IPS-18c (cell line): Measurements from ENCODE around the gene ZNF814.
"Not testable (repeated sequence)": the region's sequence is repeated elsewhere in the genome, so short reads cannot be mapped to it uniquely, and the experiment has no call there.

ENCODE experiments used
- H3K4me3 ChIP-seq: 2 replicates; pipeline ENCODE4 v1.7.0; 2013; ENCODE audit warnings: low read depth, mild to moderate bottlenecking, low read length, moderate library complexity; ENCODE audit not compliant: insufficient read depth
- H3K9me3 ChIP-seq: one replicate; pipeline ENCODE4 v1.6.1; 2013; ENCODE audit warnings: mild to moderate bottlenecking, low read length, moderate library complexity; ENCODE audit not compliant: control insufficient read depth, insufficient read depth

The ZNF814 gene

DNA sequence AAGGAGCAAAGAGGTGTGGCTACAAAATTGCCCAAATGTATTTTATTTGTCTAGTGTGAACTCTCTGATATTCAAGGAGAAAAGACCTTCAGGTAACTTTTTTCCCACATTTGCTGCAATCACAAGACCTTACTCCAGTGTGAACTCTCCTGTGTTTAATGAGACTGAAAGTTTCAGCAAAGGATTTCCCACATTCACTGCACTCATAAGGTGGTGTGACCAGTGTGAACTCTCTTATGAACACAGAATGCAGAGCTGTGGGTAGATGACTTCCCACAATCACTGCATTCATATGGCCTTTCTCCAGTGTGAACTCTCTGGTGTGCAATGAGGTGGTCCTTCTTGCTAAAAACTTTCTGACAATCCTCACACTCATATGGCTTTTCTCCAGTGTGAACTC, 16.4 kb downstream of the ZNF814 start:
- Histone ChIP-seq H3K4me3 (no peak overlapping the region), H3K9me3 (peaks cover 39% of the 10 kb centered on the region)

DNA sequence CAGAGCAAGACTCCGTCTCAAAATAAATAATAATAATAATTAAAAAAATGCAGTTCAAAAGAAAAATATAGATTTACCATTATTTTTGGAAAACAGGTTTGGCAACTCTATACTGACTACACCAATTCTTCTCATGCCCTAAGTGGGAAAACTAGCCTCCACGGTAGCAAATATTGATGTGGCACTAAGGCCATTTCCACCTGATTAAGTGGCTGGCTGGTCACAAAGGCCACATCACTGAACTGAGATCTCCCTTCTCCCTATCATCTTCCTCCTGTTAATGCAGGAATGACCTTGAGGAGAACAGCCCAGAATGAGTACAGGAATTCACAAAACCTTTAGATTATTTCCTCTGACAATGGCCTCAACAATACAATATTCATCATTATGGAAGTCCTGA, 18.6 kb downstream of the ZNF814 start:
- no peak overlapping the region for H3K4me3 ChIP-seq
- peaks cover 24% of the 10 kb centered on the region for H3K9me3 ChIP-seq

DNA sequence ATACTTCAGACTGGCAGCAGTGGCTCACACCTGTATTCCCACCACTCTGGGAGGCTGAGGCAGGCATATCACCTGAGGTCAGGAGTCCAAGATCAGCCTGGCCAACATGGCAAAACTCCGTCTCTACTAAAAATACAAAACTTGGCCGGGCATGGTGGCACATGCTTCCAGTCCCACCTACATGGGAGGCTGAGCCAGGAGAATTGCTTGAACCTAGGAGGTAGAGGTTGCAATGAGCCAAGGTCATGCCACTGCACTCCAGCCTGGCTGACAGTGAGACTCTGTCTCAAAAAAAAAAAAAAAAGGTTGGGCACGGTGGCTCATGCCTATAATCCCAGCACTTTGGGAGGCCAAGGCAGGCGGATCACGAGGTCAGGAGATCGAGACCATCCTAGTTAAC, 19.2 kb downstream of the ZNF814 start:
- not testable (repeated sequence) for H3K4me3 ChIP-seq
- peaks cover 24% of the 10 kb centered on the region for H3K9me3 ChIP-seq

DNA sequence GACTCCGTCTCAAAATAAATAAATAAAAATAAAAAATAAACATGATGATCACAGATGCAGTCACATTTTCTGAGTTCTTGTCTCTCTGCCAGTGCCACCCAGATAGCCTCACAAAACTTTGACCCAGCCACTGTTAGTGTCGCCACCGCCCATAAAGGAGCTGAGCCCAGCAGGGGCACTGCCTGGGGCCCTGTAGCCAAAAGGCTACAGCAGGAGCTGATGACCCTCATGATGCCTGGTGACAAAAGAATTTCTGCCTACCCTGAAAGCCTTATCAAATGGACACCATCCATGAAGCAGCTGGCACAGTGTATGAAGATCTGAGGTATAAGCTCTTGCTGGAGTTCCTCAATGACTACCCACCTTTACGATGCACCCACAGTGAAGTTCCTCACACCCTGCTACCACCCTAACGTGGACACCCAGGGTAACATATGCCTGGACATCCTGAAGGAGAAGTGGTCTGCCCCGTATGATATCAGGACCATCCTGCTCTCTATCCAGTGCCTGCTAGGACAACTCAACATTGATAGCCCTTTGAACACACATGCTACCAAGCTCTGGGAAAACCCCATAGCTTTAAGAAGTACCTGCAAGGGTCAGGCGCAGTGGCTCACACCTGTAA, 20.9 kb downstream of the ZNF814 start:
- Histone ChIP-seq H3K9me3 (peaks cover 10% of the 10 kb centered on the region), H3K4me3 (no peak overlapping the region)

DNA sequence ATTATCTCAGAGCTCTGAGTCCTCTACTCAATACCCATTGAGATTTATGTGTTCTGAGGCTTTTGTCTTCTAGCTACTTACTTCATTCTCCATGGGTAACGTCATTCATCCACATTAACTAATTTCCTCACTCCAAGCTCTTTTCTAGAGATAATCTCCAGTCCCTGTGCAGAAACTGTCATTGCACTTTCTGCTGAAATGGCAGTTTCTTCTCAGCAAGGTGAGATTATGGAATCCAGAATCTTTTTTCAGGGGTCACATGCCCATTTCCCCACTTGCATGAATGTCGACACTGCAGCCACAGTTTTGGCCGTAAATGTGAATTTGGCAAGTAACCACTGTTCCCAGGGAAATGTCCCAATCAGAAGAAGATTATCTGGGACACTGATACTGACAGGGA, 26.5 kb downstream of the ZNF814 start:
- H3K4me3 ChIP-seq, H3K9me3 ChIP-seq: not testable (repeated sequence)

DNA sequence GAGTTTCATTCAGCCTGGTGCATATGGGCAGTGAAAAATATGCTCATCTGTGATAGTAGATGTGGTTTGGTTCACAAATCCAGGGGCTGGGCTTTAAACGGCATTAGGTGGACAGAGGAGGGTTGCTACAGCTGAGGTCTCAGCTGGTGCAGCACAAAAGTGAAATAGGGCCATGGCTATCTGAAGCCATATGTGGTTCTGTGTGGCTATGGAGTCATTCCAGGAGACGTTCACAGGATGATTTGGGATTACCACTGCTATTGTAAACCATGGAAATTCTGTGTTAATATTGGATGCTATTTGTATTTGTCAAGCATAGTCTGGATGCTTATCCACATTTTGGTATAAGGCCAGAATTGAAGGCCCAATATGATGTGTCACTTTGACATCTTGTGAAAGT, 34.7 kb downstream of the ZNF814 start:
- H3K9me3 ChIP-seq, H3K4me3 ChIP-seq: not testable (repeated sequence)

DNA sequence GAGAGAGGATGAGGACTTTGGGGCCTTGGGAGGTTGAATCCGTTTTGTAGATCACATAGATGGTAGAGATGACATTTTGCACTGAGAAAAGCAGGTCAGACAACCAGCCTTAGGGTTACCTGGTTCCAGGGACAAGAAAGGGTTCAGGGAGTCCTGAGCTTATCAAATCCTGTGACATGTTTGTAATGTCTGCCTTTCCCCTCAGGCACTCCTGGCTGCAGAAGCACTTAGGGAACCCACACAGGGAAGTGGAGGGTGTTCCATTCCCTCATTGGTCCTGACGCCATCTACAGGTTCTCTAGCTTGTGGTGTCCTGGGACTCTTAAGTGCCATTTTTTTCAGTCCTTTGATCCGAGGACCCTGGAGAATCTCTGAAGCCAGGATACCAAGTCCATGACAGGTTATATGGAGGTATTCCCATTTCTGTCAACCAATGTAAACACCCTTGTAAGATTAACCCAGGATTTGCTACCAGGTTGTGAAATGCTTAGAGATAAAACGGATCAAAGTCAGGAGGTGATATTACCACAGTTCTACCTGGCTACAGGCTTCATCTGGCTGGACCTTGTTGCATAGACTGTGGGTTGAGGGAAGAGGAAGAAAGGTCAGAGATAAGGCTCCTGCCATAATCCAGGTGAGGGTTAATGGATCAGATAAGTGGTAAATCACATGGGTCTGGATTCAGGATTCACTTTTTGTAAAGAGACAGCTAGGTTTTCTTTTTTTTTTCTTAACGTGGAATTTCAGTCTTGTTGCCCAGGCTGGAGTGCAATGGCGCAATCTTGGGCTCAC, 36.8 kb downstream of the ZNF814 start:
- not testable (repeated sequence) for H3K9me3 ChIP-seq, H3K4me3 ChIP-seq

DNA sequence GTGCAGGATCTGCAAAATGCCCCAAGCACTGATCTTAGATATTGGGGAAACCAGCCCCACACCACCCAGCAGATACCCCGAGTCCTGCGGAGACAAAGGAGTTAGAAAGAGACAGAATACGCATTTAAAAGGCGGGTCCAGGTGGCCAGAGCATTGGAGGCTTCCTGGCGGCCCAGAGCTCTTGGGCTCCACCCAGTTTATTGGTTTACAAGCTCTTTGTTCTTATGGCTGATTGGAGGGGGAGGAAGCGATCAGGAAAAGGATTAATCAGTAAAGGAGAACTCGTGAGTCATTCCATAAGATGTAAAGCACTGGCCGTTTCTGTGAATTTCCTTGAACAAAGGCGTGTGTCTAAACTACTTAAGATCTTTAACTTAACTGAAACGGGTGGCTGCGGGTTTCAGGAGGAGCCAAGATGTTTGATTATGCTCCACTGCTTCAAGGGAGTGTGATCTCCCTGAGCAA, 38.3 kb downstream of the ZNF814 start:
- Histone ChIP-seq H3K4me3 (peak overlapping the region; percentile 81), H3K9me3 (peaks cover 2% of the 10 kb centered on the region)

DNA sequence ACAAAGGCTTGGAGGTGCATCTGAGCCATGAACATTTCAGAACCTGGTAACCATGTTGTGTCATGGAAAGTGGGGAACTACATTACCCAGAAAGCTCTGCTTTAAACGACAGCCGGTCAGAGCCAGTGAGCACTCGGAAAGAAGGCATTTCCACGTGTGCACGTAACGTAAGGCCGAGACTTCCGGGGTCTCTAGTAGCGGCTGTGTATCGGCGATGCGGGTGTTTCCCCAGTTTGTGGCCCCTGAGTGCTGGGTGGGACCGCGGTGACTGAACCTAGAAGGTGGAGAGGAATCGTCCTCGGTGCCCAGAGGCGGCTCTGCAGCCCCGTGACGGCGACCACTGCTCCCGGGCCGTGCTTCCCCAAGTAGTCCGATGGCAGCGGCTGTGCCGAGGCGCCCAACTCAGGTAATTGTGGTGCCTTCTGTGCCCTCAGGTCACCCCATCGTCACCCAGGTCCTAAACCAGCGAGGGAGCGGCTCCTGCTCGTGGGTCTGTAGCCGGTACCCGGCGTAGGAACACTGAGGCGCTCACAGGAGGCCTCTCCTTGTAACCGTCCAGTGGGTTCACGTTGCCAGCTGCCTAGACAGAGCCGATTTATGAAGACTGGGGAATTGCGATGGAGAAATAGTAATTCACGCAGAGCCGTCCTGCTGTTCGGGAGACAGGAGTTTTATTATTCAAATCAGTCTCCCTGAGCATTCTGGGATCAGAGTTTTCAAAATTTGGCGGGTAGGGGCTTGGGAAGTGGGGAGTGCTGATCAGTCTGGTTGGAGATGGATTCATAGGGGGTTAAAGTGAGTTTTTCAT, 39.0 kb downstream of the ZNF814 start, which contains the start of gene ZNF587:
Gene ZNF587, plus strand, starts transcription at position 194 of the 808 bp plus-strand sequence. Its CDS starts 180 bp downstream, at position 374.
- H3K4me3 ChIP-seq: peak within 1 kb of the TSS; percentile 81

DNA sequence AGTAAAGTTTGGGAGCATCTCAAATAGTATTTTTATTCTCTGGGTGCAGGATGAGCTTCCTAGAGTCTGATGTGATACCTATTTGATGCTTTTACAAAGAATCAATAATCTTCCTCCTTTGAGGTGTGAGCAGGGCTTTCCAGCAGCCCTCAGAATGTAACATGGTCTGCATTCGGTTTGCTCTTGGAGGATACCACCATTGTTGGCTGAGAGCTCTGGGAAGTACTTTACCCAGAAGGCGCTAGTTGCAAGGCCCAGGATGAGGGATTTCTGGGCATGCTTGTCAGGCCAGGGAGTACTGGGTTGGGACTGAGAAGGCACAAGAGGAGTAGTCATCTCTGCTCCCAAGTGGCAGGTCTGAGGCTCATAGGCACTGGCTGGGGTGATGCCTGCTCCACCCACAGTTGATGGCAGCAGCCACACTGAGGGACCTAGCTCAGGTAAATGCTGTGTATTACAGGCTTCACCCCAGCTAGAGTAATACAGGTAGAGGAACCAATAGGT, 39.6 kb downstream of the ZNF814 start:
- H3K9me3 ChIP-seq: not testable (repeated sequence)
- peak overlapping the region; percentile 81; the same call in 1 of the 2 replicates for H3K4me3 ChIP-seq

More for the DNA sequence above, 39.0 kb downstream of the ZNF814 start, which contains the start of gene ZNF587:
- H3K9me3 ChIP-seq: not testable (repeated sequence)

DNA sequence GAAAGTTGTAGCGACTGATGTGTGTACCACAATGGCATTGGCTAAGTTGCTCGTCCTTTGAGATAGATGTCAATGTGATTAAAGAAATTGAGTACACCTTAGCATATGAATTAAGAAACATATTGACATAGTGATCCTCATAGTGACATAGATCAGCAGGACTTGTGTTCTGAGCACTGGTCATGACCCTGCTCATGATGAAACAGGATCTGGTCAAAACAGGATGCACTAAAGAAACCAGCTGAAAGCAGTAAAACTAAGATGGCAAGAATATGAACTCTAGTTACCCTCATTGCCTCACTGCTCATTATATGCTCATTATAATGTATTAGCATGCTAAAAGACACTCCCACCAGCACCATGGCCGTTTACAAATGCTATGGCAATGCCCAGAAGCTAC, 41.7 kb downstream of the ZNF814 start:
- H3K9me3 ChIP-seq, H3K4me3 ChIP-seq: not testable (repeated sequence)

DNA sequence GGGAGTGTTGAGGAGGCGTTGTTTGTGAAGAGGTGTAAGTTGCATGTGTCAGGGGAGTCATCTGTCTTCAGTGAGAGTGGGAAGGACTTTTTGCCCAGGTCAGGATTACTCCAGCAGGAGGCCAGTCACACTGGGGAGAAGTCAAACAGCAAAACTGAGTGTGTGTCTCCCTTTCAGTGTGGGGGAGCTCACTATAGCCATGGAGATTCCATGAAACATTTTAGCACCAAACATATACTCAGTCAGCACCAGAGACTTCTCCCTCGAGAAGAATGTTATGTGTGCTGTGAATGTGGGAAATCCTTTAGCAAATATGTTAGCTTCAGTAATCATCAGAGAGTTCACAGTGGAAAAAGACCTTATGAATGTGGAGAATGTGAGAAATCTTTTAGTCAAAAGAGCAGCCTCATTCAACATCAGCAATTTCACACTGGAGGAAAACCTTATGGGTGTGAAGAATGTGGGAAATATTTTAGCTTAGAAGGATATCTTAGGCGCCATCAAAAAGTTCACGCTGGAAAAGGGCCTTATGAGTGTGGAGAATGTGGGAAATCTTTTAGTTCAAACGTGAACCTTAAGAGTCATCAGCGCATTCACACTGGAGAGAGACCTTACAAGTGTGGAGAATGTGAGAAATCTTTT, 47.6 kb downstream of the ZNF814 start:
- no peak overlapping the region for H3K4me3 ChIP-seq

DNA sequence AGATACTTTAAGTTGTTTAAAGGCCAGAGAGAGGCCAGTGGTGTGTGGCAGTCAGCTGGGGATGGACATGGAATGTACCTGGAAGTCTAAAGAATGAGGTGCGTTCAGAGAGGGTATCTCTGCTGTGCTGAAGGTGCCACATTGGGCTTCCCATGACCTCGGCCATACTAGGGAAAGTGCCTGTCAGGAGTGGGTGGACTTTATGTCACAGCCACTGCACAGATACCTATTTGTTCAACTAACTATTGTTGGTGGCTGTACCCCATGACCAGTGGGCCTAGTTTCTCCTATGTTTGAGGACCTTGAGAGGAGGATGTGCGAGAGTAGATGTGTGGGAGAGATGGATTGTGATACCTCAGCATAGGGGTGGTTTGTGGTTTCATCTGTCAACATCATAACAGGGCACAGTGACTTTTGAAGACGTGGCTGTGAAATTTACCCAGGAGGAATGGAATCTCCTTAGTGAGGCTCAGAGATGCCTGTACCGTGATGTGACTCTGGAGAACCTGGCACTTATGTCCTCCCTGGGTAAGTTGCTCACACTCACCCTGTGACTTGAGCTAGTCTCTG, 50.1 kb downstream of the ZNF814 start:
- not testable (repeated sequence) for H3K9me3 ChIP-seq, H3K4me3 ChIP-seq

More for the DNA sequence above, 47.6 kb downstream of the ZNF814 start:
- no peaks in the 10 kb centered on the region for H3K9me3 ChIP-seq

DNA sequence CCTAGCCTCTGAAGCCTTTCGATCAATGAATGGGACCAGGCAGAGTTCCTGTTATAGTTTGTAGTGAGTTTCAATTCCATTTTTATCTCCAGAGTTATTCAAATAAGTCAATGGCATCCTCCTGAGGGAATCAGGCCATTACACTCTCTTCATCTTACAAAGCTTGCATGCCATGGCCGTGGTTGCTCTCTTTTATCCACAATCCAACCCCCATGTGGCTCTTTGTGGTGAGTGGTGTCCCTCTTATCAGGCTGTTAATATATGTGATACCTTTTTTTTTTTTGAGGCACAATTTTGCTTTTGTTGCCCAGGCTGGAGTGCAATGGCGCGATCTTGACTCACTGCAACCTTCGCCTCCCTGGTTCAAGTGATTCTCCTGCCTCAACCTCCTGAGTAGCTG, 51.8 kb downstream of the ZNF814 start:
- not testable (repeated sequence) for H3K4me3 ChIP-seq, H3K9me3 ChIP-seq

DNA sequence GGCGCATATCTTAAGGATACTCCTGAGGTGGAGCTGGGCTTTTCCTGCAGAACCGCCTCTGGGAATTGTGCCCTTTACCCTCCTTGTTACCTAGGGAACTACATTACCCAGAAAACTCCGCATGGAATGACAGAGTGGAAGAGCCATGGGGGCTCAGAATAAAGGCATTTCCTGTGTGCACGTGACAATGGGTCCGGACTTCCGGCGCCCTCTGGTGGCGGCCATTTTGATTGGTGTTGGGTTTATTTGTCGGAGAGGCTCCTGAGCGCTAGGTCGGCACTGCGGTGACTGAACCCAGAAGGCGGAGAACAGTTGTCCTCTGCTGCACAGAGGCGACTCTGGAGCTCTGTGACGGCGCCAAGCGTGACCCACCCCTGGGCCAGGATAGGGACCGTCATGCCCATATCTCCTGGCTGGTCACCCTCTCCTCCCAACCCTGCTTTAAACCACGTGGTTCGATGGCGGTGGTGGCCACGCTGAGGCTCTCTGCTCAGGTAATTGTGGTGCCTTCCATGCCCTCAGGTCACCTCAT, 58.7 kb downstream of the ZNF814 start, which contains the start of gene ZNF587B:
Gene ZNF587B, plus strand, starts transcription at position 229 of the 532 bp plus-strand sequence. Its CDS starts 230 bp downstream, at position 459.
- peak within 1 kb of the TSS; percentile 72 for H3K4me3 ChIP-seq

DNA sequence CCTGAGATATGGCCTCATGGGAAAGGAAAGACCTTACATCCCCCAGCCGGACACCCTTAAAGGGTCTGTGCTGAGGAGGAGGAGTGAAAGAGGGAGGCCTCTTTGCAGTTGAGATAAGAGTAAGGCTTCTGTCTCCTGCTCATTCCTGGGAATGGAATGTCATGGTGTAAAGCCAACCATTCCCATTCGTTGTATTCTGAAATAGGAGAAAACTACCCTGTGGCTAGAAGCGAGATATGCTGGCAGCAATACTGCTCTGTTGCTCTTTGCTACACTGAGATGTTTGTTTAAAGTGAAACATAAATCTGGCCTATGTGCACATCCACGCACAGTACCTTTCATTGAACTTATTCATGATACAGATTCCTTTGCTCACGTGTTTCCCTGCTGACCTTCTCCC, 59.5 kb downstream of the ZNF814 start:
- H3K4me3 ChIP-seq: no peak overlapping the region
- no peaks in the 10 kb centered on the region for H3K9me3 ChIP-seq

More for the DNA sequence above, 58.7 kb downstream of the ZNF814 start, which contains the start of gene ZNF587B:
- H3K9me3 ChIP-seq: no peaks in the 10 kb centered on the region
